GM12801 (cell line): ENCODE data around the gene D2HGDH.

Experiments
- TF ChIP-seq, protein P1 (sequence below): IDR thresholded peaks from one replicate; pipeline ENCODE4 v1.5.1; 2011; ENCODE audit warnings: control low read depth; ENCODE audit not compliant: insufficient read length; ENCODE audit errors: extremely low read depth

The D2HGDH gene

DNA sequence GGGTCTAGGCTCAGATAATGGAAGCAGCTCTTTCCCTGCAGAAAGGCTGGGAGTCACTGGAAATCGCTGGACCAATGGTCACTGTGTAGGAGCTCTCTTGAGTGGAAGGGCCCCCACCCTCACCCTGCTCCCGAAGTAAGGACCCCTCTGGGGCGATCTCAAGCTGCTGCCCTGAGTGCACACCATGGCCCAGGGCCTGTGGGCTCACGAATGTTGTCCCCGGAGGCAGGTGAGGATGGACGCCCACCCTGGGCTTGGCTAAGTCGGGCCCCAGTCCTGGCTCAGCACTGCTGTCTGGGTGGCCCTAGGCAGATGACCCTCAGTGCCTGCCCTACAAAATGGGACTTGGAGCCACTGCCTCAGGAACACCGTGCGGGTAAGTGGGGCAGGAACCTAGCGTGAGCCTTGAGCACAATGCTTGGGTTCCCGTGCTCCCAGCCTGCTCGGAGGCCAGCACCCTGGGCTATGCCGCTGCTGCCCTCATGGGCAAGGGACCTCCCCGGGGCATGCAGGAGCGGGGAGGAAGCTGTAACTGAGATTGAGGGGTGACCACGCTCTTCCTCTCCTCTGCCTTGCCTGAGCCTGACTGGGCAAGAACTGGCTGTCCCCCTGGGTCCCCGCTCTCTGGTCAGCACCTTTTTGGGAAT is 3.7 kb downstream of the D2HGDH start:
- TF ChIP-seq, protein P1, sequence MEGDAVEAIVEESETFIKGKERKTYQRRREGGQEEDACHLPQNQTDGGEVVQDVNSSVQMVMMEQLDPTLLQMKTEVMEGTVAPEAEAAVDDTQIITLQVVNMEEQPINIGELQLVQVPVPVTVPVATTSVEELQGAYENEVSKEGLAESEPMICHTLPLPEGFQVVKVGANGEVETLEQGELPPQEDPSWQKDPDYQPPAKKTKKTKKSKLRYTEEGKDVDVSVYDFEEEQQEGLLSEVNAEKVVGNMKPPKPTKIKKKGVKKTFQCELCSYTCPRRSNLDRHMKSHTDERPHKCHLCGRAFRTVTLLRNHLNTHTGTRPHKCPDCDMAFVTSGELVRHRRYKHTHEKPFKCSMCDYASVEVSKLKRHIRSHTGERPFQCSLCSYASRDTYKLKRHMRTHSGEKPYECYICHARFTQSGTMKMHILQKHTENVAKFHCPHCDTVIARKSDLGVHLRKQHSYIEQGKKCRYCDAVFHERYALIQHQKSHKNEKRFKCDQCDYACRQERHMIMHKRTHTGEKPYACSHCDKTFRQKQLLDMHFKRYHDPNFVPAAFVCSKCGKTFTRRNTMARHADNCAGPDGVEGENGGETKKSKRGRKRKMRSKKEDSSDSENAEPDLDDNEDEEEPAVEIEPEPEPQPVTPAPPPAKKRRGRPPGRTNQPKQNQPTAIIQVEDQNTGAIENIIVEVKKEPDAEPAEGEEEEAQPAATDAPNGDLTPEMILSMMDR = no peak

DNA sequence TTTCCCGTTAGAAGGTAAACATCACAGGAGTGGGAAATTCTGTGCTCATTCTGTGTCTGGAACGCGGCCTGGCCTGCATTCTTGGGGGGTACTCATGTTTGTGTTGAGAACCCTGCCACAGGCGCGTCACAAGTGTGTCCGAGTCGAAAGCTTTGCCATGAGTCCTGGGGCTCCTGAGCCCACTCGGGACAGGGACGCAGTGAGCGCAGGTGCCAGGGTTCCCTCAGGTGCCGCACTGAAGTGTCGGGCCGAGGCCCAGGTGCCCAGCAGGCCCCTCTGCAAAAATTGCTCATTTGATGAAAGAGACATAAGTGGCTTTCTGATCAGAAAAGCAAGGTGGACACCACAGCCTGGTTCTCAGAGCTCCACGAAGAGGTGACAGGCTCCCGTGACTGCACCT is 4.7 kb downstream of the D2HGDH start:
- TF ChIP-seq, protein P1 = no peak

DNA sequence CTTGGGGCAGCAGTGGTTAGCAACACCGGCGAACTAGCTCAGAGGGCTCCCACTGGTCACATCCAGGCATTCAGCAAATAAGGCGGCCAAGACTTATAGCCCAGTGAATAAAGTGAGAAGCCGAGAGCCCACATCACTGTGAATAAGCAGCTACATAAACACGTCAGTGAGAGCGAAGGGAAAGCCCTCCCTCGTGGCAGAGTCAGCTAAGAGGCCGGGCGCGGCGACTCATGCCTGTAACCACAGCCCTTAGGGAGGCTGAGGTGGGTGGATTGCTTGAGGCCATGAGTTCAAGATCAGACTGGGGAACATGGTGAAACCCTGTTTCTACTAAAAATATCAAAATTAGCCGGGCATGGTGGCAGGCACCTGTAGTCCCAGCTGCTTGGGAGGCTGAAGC is 5.2 kb downstream of the D2HGDH start:
- TF ChIP-seq, protein P1 = no peak

DNA sequence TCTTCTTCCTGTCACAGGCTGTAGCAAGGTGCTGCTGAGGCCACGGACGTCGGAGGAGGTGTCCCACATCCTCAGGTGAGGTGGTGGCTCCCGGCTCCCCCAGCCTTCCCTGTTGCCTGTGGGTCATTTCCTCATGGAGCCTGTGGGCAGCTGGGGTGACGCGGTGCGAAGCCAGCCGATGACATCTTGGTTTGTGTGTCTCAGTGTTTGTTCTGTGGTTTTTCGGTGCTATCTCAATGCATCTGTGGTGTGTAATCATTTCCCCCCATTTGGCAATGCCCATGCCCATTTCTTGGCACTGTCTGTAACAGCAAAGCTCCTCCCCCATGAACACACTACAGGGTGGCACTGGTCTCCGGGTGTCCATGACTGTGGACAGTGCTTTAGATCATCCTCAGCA is 6.6 kb downstream of the D2HGDH start:
- TF ChIP-seq, protein P1 = no peak

DNA sequence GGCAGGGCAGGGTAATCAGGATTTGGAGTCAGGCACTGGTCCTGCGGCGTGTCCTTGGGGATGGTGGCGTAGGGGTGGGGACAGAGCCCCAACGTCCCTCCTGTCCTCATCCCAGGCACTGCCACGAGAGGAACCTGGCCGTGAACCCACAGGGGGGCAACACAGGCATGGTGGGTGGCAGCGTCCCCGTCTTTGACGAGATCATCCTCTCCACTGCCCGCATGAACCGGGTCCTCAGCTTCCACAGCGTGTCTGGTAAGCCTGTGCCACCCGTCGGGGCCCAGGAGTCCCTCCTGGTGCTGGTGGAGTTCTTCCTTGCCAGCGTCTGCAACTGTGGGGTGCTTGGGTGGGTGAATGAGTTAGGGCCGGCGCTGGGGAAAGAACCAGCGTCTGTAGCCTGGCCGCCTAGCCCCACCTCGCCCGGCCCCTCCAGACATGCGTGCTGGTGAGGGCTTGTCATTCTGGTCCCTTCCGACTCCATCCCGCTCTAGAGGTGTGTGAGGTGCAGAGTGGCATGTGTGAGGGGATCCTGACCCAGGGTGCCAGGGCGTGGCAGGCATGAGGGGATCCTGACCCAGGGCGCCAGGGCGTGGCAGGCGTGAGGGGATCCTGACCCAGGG is 8.0 kb downstream of the D2HGDH start:
- TF ChIP-seq, protein P1 = no peak

DNA sequence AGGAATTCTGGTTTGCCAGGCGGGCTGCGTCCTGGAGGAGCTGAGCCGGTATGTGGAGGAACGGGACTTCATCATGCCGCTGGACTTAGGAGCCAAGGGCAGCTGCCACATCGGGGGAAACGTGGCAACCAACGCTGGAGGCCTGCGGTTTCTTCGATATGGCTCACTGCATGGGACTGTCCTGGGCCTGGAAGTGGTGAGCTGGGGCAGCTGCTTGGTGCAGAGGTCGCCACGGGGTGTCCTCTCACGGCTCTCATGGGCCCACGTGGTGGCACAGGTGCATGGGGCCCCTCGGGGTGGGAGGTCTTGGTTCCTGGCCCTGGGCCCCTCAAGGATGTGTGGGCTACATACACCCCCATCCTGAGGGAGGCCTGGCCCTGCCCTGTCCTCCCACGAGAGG is 9.2 kb downstream of the D2HGDH start:
- TF ChIP-seq, protein P1 = no peak

DNA sequence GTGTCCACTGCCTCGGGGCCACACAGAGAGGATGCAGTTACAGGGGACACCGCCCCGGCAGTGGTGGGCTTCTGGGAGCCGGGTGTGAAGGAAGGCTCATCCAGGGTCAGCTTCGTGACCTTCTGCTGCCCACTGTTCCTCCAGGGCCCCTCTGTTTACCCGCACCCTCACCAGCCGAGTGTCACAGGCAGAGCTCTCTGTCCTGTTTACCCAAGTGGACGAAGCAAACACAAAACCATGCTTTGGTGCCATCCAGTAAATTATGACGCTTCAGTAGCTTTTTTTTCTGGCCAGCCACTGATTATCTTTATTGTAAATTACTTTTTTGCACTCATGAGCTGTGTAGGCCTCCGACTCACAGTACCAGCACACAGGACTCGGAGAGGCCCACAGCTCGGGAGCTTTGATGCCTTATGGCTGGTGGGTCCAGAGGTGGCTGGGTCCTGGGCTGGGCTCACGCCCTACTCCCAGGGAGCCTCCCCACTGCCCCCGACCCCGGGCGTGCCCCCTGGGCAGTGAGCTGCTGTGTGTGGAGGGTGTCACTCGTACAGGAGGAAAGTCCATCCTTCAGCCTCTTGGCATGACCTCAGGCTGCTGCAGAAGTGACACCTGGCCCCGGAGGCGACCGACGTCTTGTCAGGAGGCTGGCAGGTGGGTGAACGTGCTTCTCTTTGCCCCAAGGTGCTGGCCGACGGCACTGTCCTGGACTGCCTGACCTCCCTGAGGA is 9.8 kb downstream of the D2HGDH start:
- TF ChIP-seq, protein P1 = no peak
